Spleen (tissue), 11 donors: ENCODE results near the gene GRIK1. TPM values are rescaled to one million over a fixed set of nuclear protein-coding genes. Genes with fewer than 3 reads are reported as not detected.

Source experiments
- DNase-seq: peaks from one replicate; pipeline ENCODE4 v3.0.0-alpha.2; 2020
- H3K27ac ChIP-seq, 8 donors: fragments of 200-600 bp; sonication (generic) in 7 of 8; 1 replicate in 4 of 8; 2 replicates in 4 of 8; pipeline versions ENCODE4 v1.5.0 to v1.8.0; 2016 to 2021; ENCODE audit warnings: inconsistent platforms in 4 of 8, mild to moderate bottlenecking in 4 of 8, moderate library complexity in 1 of 8
- H3K27me3 ChIP-seq, 7 donors: fragments of 200-600 bp; sonication (generic) in 6 of 7; replicated peaks in 1 of 7; 1 replicate in 4 of 7; 2 replicates in 3 of 7; pipeline versions ENCODE4 v1.5.0 to v1.8.0; 2016 to 2021; ENCODE audit warnings: inconsistent platforms in 3 of 7, mild to moderate bottlenecking in 1 of 7
- H3K36me3 ChIP-seq, 6 donors: fragments of 200-600 bp; sonication (generic) in 5 of 6; 1 replicate in 4 of 6; 2 replicates in 2 of 6; pipeline versions ENCODE4 v1.5.0 to v1.8.0; 2016 to 2021; ENCODE audit warnings: inconsistent platforms in 2 of 6
- H3K4me1 ChIP-seq, 6 donors: fragments of 200-600 bp; sonication (generic) in 5 of 6; 1 replicate in 3 of 6; 2 replicates in 3 of 6; pipeline versions ENCODE4 v1.5.0 to v1.8.0; 2016 to 2021; ENCODE audit warnings: inconsistent platforms in 3 of 6
- H3K4me3 ChIP-seq, 8 donors: fragments of 200-600 bp; sonication (generic) in 7 of 8; 1 replicate in 4 of 8; 2 replicates in 4 of 8; pipeline versions ENCODE4 v1.5.0 to v1.8.0; 2016 to 2021; ENCODE audit warnings: inconsistent platforms in 4 of 8, mild to moderate bottlenecking in 4 of 8, moderate library complexity in 2 of 8
- H3K9me3 ChIP-seq, 8 donors: fragments of 200-600 bp; sonication (generic) in 7 of 8; 1 replicate in 4 of 8; 2 replicates in 4 of 8; pipeline versions ENCODE4 v1.5.0 to v1.8.0; 2016 to 2021; ENCODE audit warnings: inconsistent platforms in 4 of 8
- CTCF ChIP-seq, 11 experiments: fragments of 200-600 bp in 7 of 11; fragments of 450-650 bp in 4 of 11; sonication (generic) in 4 of 11; IDR thresholded peaks in 8 of 11; conservative IDR thresholded peaks in 3 of 11; 1 replicate in 7 of 11; 2 replicates in 4 of 11; pipeline versions ENCODE4 v1.4.0 to v1.8.0; 2016 to 2021; ENCODE audit warnings: antibody characterized with exemption in 11 of 11, inconsistent platforms in 4 of 11, mild to moderate bottlenecking in 1 of 11
- POLR2A ChIP-seq, 3 donors: fragments of 450-650 bp; IDR thresholded peaks; one replicate each; pipeline ENCODE4 v1.5.1; 2017; ENCODE audit warnings: antibody characterized with exemption in 3 of 3, mild to moderate bottlenecking in 1 of 3
- POLR2AphosphoS5 ChIP-seq, 3 donors: sonication (generic); formaldehyde crosslinking; IDR thresholded peaks; one replicate each; pipeline ENCODE4 v1.5.1; 2017; ENCODE audit warnings: antibody characterized with exemption in 3 of 3
- WGBS, 5 donors: extraction: QIAGEN DNeasy Blood & Tissue Kit in 3 of 5; methylation state at CpG; one replicate each; pipeline versions ENCODE4 v1.1.5 to v1.1.7; 2013 to 2018; 5-methylcytosine and 5-hydroxymethylcytosine counted together
- intact Hi-C: fragments of 100-400 bp; cut with DNase I; formaldehyde crosslinking; loops from one replicate; pipeline ENCODE4 v1.15.0; 2023; ENCODE audit warnings: low total_unique reads
- polyA plus RNA-seq, 3 donors: library from polyadenylated mRNA; stranded (reverse); fragments of 200-250 nt; gene quantifications; one replicate each; pipeline ENCODE4 v1.2.1, GENCODE V29; 2013
- total RNA-seq, 7 donors: library from RNA; depleted of rRNA in 3 of 7; stranded (reverse); fragments of >200 nt in 3 of 7; fragmentation: NEBNext Ultra II Directional in 4 of 7; extraction: Animal tissue kit (Norgen Biotek cat#: 25700) in 4 of 7; gene quantifications; one replicate each; pipeline versions ENCODE4 v1.1.0 to v1.2.1, GENCODE V29; 2016 to 2021
- donor health status: healthy with polysubstance abuse.
- donor health status: DM: no; HTN: no; CAD: no; lungs with moderate emphysema.
- donor health status: DM: no; HTN: no; CAD: no.
- donor health status: Bipolar disorder and iron deficiency.
- donor health status: healthy.
- donor health status: DM: no; HTN: no; CAD: no.
- donor health status: DM: yes; HTN: yes; CAD: no.

Gene GRIK1
- total and polyA plus RNA-seq, 10 donors = 0.02 to 0.17 (median 0.04) TPM; not detected in 7

DNA sequence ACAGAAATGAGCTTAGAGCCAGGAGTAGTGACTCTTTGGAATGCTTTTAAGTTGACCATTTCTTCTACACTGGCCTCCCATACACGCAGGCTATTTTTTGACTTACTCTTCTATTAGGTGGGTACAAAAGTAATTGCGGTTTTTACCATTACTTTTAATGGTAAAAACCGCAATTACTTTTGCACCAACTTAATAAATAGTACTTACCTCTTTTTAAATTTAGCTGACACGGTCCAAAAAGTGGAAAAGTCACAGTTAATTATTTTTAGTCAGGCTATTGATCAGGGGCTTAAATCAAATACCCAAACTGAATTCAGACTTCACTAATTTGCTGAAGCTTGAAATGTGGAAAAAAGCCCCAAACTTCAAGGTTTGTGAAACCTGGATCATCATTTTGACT, 138.7 kb downstream of the GRIK1 start:
- DNase-seq = no peak
- Histone ChIP-seq H3K27ac (no peak overlapping the region), H3K4me3 (no peak overlapping the region), H3K4me1 (no peaks in the 10 kb centered on the region), H3K9me3 (no peaks in the 10 kb centered on the region), H3K27me3 (no peaks in the 10 kb centered on the region), H3K36me3 (no peaks in the 10 kb centered on the region)
- 85 to 88% (median 86%) methylated on average over 4 of the region's 4 CpGs for WGBS, 5 donors
- intact Hi-C loops = no loop called here
- TF ChIP-seq POLR2A (IDR thresholded peaks at IDR 0.05) (no peak), POLR2AphosphoS5 (IDR thresholded peaks at IDR 0.05) (no peak), CTCF (IDR thresholded peaks at IDR 0.05 in 8 of 11, conservative IDR thresholded peaks at IDR 0.05 in 3 of 11) (no peak)

DNA sequence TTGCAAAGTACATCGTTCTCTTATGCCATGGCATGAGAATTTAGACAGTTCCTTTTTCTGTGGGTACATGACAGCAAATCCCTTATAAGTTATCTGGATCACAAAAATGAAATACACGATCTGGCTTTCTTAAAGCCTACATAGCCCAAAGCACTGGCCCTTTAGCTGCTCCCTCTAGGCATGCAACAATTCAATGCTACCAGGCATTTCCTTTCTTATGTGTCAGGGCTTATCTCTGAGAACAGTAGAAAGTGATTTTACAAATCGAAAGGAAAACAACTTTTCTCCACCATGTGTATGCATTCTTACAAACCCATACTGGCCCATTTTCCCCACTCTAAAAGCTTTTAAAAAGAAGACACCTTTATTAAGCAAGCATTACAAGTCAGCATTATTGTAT, 139.7 kb downstream of the GRIK1 start:
- WGBS, 5 donors = 15 to 35% (median 33%) methylated on average over 3 of the region's 3 CpGs
- intact Hi-C loops = no loop called here
- TF ChIP-seq POLR2A (IDR thresholded peaks at IDR 0.05) (no peak), CTCF (IDR thresholded peaks at IDR 0.05 in 8 of 11, conservative IDR thresholded peaks at IDR 0.05 in 3 of 11) (no peak), POLR2AphosphoS5 (IDR thresholded peaks at IDR 0.05) (no peak)
- H3K4me1 ChIP-seq = no peaks in the 10 kb centered on the region
- DNase-seq = no peak
- no peak overlapping the region for H3K4me3 ChIP-seq
- H3K27ac ChIP-seq = no peak overlapping the region
- H3K36me3 ChIP-seq = no peaks in the 10 kb centered on the region
- no peaks in the 10 kb centered on the region for H3K9me3 ChIP-seq
- no peaks in the 10 kb centered on the region for H3K27me3 ChIP-seq

DNA sequence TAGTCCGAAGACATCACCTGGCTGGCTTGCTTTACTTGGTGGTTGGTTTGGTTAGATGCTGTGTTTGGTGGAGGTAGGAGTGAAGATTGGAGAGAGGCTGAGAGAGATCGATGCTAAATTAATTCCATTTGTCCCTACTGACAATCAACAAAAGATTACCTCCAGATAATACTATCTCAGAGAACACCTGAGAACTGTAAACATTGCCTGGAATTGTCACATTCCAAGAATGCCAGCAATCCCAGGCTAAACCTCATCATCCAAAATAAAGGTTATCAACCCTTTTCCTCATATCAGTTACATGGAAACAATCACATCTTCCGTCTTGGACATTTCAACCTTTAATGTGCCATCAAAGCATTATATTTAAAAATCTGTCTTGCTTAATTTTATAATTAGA, 141.0 kb downstream of the GRIK1 start:
- DNase-seq = no peak
- no peaks in the 10 kb centered on the region for H3K4me1 ChIP-seq
- no peaks in the 10 kb centered on the region for H3K36me3 ChIP-seq
- H3K9me3 ChIP-seq = no peaks in the 10 kb centered on the region
- intact Hi-C loops = no loop called here
- TF ChIP-seq POLR2AphosphoS5 (IDR thresholded peaks at IDR 0.05) (no peak), CTCF (IDR thresholded peaks at IDR 0.05 in 8 of 11, conservative IDR thresholded peaks at IDR 0.05 in 3 of 11) (no peak), POLR2A (IDR thresholded peaks at IDR 0.05) (no peak)
- H3K4me3 ChIP-seq = no peak overlapping the region
- H3K27me3 ChIP-seq = no peaks in the 10 kb centered on the region
- 87 to 93% (median 91%) methylated on average over 3 of the region's 3 CpGs for WGBS, 5 donors
- no peak overlapping the region for H3K27ac ChIP-seq

- H3K9me3 ChIP-seq = no peaks in the 10 kb centered on the region
- no peaks in the 10 kb centered on the region for H3K36me3 ChIP-seq
- H3K4me1 ChIP-seq = no peaks in the 10 kb centered on the region
- 71 to 87% (median 84%) methylated on average over 3 of the region's 3 CpGs for WGBS, 5 donors
- TF ChIP-seq POLR2A (IDR thresholded peaks at IDR 0.05) (no peak), POLR2AphosphoS5 (IDR thresholded peaks at IDR 0.05) (no peak)
- H3K4me3 ChIP-seq = no peak overlapping the region
- no peak for DNase-seq
- H3K27me3 ChIP-seq = no peaks in the 10 kb centered on the region
- no peak overlapping the region for H3K27ac ChIP-seq
- intact Hi-C loops = no loop called here
Observed at GRCh38 chr21:29797155-29797554, 142.6 kb downstream of the GRIK1 start.

GRCh38 chr21:29793712-29794111, 146.1 kb downstream of the GRIK1 start:
- intact Hi-C loops = no loop called here
- Histone ChIP-seq H3K27ac (no peak overlapping the region), H3K9me3 (no peaks in the 10 kb centered on the region), H3K4me3 (no peak overlapping the region), H3K36me3 (no peaks in the 10 kb centered on the region), H3K4me1 (no peaks in the 10 kb centered on the region), H3K27me3 (no peaks in the 10 kb centered on the region)
- WGBS, 5 donors = 67 to 82% (median 79%) methylated on average over 4 of the region's 4 CpGs
- TF ChIP-seq CTCF (IDR thresholded peaks at IDR 0.05 in 8 of 11, conservative IDR thresholded peaks at IDR 0.05 in 3 of 11) (no peak), POLR2A (IDR thresholded peaks at IDR 0.05) (no peak), POLR2AphosphoS5 (IDR thresholded peaks at IDR 0.05) (no peak)
- DNase-seq = no peak
